HG03025 (cell line): Measurements from ENCODE around the gene ARSD.

Source experiments
- ATAC-seq: cut with Tn5 transposase; IDR thresholded peaks from one replicate; pipeline ENCODE4 v1.9.1; 2021; ENCODE audit warnings: mild to moderate bottlenecking, moderate library complexity; ENCODE audit not compliant: unreplicated experiment, low FRiP score

ARSD gene

GRCh38 chrX:2857566-2857965 lies 71.6 kb downstream of the ARSD start:
- no peak for ATAC-seq

- ATAC-seq: no peak
Observed at GRCh38 chrX:2855761-2856160, 73.4 kb downstream of the ARSD start.

GRCh38 chrX:2854918-2855317 lies 74.2 kb downstream of the ARSD start:
- no peak for ATAC-seq
